ENCODE data around the gene VWA1.
"Not testable (repeated sequence)": the region's sequence is repeated elsewhere in the genome, so short reads cannot be mapped to it uniquely, and the experiment has no call there.

VWA1 gene

GRCh38 chr1:1435106-1435903 is at the start of gene VWA1:
TSS of gene VWA1 (plus strand) at chr1:1435690. CDS start at chr1:1435749, 59 bp downstream.
- no peak for DNase-seq (ENCODE audit: low read depth)

- no peak for DNase-seq (ENCODE audit: low read depth)
These were observed 49.6 kb upstream of the VWA1 start for GRCh38 chr1:1385931-1386330.

GRCh38 chr1:1387098-1388077 is 48.1 kb upstream of the VWA1 start:
- DNase-seq (ENCODE audit: low read depth), result no peak

GRCh38 chr1:1388078-1388472 is 47.4 kb upstream of the VWA1 start:
- no peak for DNase-seq (ENCODE audit: low read depth)

GRCh38 chr1:1390675-1391074 is 44.8 kb upstream of the VWA1 start:
- DNase-seq (ENCODE audit: low read depth), result no peak

GRCh38 chr1:1391225-1391624 is 44.3 kb upstream of the VWA1 start:
- no peak for DNase-seq (ENCODE audit: low read depth)

- no peak for DNase-seq (ENCODE audit: low read depth)
These were observed 42.5 kb upstream of the VWA1 start for GRCh38 chr1:1393014-1393413.

DNA sequence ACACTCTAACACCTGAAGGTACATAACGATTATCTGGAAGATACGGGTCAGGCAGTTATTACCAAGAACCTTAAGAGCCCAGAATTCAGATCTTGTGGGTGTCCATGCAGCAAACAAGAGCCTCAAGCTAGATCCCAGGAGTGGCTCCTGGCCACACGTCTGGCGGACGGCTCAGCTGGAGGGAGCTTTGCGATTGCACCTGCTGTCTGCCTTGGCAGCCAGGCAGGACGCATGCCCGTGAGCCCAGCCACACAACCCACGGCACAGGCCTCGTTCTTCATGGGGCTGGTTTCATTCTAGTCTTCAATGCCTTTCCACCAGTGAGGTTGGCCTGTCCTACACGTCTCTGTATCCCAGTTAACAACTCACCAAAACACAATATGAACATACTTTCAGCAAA is 42.1 kb upstream of the VWA1 start:
- no peak for DNase-seq (ENCODE audit: low read depth)

GRCh38 chr1:1394116-1394515 is 41.4 kb upstream of the VWA1 start:
- DNase-seq (ENCODE audit: low read depth), result no peak

DNA sequence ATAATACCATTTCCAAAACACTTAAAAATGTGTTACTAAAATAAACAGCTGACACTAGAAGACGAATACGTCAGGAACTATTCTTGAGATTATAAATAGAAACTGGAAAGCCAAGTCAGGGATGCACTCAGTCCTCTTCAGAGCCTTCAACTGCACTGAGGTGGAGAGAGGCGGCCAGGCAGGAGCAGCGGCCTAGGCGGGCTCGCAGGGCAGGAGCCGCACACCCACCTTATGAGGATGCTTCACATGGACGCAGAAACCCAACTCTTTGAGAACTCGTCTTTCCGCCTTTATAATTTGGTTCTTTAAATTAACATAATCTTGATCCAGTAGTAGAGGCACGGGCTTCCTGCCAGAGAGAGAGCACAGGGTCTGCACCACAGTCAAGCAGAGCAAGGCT is 40.3 kb upstream of the VWA1 start:
- no peak for DNase-seq (ENCODE audit: low read depth)

DNA sequence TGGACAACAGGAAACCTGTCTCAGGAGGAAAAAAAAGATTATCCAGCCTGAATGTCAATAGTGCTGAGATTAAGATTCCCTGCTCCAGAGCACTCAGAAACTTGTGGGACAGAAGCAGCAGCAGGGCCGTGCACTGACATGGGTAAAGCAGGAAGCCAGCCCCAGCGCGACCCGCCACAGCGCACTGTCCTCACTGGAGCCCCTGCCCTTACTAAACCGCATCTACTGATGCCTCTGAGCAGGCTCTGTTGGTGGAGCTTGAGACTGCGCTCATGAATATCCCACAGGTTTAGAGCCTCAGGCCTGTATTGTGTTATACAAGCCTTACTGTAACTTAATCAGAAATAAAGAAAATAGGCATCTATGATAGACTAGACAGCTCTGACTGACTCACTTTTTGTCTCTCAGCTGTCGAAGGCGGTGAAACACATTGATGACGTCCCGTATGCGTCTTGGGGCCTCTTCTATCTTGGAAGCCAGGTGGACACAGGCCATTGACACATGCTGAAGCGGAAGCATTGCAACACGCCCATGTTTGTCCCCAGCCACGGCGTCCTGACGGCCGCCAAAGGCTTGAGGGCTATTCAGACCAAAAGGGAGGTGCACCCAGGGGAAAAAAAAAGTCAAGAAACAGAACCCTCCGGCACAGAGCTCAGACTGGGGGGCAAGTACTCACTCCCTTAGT is 37.5 kb upstream of the VWA1 start:
- DNase-seq (ENCODE audit: low read depth), result no peak

GRCh38 chr1:1398677-1399186 is 36.8 kb upstream of the VWA1 start:
- no peak for DNase-seq (ENCODE audit: low read depth)

DNA sequence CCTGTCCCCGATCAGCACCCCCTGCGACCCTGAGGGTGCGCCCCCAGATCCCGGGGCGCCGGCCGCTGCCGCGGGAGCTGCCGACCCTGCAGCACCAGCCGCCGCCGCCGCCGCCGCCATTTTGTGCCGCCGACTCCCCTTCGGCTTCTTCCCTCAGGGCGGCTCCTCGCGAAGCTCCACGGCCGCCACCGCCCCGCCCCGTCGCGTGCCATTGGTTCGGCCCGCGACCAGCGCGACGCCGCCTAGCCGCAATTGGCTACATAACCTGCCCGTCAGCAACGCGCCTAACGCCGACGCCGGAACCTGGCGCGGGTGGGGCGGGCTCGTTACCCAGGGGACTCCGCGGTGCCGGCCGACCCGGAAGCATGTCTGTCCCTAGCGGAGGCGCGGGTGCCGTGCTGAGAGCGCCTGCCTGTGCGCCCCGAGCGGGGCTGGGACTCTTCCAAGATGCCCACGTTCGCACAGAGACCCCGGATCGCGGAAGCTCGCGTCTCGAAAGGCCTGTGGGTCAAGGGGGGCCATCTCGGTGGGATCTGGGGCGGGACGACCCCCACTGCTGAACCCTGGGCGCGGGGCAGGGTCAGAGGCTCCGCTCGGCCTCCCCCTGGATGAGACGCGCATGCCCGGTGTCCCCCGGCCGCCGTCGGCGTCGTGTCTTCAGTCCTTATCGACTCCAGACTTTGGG is 36.2 kb upstream of the VWA1 start, which contains the start of gene CCNL2:
TSS of gene CCNL2 (minus strand) at position 149 of the 685 bp plus-strand sequence. CDS start at position 120, 29 bp downstream.
- DNase-seq (ENCODE audit: low read depth), result peak; percentile 94

GRCh38 chr1:1399872-1400575 is 35.5 kb upstream of the VWA1 start:
- DNase-seq (ENCODE audit: low read depth), result no peak

DNA sequence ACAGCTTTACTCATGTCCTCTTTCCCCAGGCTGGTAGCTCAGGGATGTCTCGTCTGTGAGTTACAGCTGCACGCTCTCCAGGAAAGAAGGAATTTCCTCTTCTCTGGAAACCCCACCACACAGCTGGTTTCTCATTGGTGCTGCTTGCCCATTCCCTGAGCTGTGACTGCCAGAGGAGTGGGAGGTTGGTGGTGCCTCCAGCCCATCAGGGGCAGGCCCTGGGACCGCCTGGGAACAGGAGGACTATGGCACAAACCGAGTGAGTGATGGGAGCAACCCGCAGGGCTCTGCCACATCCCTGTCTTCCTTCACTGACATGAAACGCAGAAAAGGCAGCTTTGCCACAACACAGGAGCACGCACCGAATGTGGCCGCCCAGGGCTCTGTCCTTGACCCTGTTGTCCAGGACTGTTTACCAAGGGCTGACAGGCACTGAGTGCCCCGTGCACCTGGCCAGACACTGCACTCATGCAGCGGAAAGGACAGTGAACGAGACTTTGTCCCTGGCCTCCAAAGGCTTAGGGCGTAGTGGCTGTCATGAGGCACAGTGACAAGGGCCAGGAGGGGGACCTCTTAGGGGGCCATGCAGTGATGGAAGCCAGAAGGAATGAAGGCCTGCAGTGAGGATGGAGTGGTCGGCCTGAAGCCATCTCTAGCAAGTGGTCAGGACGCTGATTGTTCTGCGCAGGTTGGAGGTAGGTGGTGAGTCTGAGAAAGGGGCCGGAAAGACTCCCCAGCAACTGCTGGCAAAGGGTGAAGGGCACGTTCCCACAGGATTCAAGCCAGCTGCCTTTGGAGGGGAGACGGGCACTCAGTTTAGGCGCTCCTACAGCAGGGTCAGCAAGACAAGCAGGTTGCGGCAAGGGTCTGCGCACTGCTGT is 34.7 kb upstream of the VWA1 start:
- DNase-seq (ENCODE audit: low read depth), result no peak

DNA sequence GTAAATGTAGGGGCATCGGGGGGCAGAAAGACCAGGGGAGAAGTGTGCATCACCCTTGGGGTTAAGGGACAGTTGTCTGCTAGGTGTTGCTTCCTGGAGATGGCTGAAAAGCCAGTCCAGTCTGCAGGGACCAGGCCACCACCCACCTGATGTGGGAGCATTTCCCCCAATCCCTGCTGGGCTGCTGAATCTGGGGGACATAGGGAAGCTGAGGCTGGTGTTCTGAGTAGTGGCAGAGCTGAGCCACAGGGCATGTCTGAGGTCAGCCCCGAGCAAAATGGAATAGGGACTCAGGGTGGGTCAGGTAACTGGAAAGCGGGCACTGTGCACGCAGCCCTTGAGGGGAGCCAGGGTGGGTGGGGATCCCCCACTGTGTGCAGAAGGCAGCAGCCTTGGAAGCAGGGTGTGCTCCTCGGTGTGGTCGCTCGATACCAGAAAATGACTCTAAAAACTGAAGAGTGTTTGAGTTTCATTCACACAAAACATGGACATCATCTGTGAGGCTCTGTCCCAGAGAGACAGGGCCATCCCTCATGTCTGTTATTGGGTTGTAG is 34.0 kb upstream of the VWA1 start:
- no peak for DNase-seq (ENCODE audit: low read depth)

GRCh38 chr1:1402072-1402900 is 33.2 kb upstream of the VWA1 start:
- DNase-seq (ENCODE audit: low read depth), result no peak

GRCh38 chr1:1402901-1403392 is 32.5 kb upstream of the VWA1 start:
- not testable (repeated sequence) for DNase-seq (ENCODE audit: low read depth)

Data from HS-27A (cell line).